Adrenal gland (tissue), 5 donors: Measurements from ENCODE around the gene BBC3.

Source experiments
- POLR2A ChIP-seq, 2 donors: fragments of 450-650 bp; IDR thresholded peaks; one replicate each; pipeline ENCODE4 v1.6.1; 2017; ENCODE audit warnings: antibody characterized with exemption in 2 of 2, mild to moderate bottlenecking in 2 of 2, moderate library complexity in 1 of 2
- TF ChIP-seq, protein P1 (sequence below), 6 experiments: fragments of 450-650 bp in 4 of 6; fragments of 200-600 bp in 2 of 6; sonication (generic) in 1 of 6; IDR thresholded peaks; 1 replicate in 5 of 6; 2 replicates in 1 of 6; pipeline versions ENCODE4 v1.5.1 to v1.8.0; 2016 to 2021; ENCODE audit warnings: antibody characterized with exemption in 6 of 6, mild to moderate bottlenecking in 2 of 6, moderate library complexity in 1 of 6
- donor health status: DM: no; HTN: no; CAD: no.

- TF ChIP-seq, protein P1, sequence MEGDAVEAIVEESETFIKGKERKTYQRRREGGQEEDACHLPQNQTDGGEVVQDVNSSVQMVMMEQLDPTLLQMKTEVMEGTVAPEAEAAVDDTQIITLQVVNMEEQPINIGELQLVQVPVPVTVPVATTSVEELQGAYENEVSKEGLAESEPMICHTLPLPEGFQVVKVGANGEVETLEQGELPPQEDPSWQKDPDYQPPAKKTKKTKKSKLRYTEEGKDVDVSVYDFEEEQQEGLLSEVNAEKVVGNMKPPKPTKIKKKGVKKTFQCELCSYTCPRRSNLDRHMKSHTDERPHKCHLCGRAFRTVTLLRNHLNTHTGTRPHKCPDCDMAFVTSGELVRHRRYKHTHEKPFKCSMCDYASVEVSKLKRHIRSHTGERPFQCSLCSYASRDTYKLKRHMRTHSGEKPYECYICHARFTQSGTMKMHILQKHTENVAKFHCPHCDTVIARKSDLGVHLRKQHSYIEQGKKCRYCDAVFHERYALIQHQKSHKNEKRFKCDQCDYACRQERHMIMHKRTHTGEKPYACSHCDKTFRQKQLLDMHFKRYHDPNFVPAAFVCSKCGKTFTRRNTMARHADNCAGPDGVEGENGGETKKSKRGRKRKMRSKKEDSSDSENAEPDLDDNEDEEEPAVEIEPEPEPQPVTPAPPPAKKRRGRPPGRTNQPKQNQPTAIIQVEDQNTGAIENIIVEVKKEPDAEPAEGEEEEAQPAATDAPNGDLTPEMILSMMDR (IDR thresholded peaks at IDR 0.05), result no peak
- no peak for TF ChIP-seq POLR2A (IDR thresholded peaks at IDR 0.05)
Measured at GRCh38 chr19:47228937-47229675, 1.9 kb downstream of the BBC3 start.
